Breast epithelium (tissue), 3 donors: ENCODE data around the gene PRG3.

Source experiments
- CTCF ChIP-seq, 3 donors: fragments of 450-650 bp; IDR thresholded peaks; one replicate each; pipeline ENCODE4 v1.5.1; 2016 to 2017; ENCODE audit warnings: antibody characterized with exemption in 3 of 3, mild to moderate bottlenecking in 3 of 3, moderate library complexity in 3 of 3
- POLR2A ChIP-seq: fragments of 450-650 bp; IDR thresholded peaks from one replicate; pipeline ENCODE4 v1.6.1; 2016; ENCODE audit warnings: antibody characterized with exemption, mild to moderate bottlenecking, moderate library complexity
- POLR2AphosphoS5 ChIP-seq, 3 donors: sonication (generic); formaldehyde crosslinking; IDR thresholded peaks; one replicate each; pipeline ENCODE4 v1.6.1; 2017; ENCODE audit warnings: antibody characterized with exemption in 3 of 3

GRCh38 chr11:57359896-57360690 is 20.9 kb downstream of the PRG3 start:
- TF ChIP-seq CTCF (IDR thresholded peaks at IDR 0.05) (no peak), POLR2A (no peak), POLR2AphosphoS5 (IDR thresholded peaks at IDR 0.05) (no peak)
